SK-MEL-5 (cell line): ENCODE data around the gene PPDPF. TPM values are rescaled to one million over a fixed set of nuclear protein-coding genes. Genes with fewer than 3 reads are reported as not detected.
A peak's percentile ranks its signal among the peaks of the same experiment; 100 is the strongest.

Source experiments
- DNase-seq: peaks from one replicate; pipeline ENCODE4 v3.0.0-alpha.2; 2016; ENCODE audit warnings: low read depth, low spot score
- in situ Hi-C: cut with HindIII; loops from 2 replicates; pipeline ENCODE4 v1.10.0; 2016; ENCODE audit warnings: low sequenced_read_pairs, high pct_unique_total_duplicates, low pct_unique_long_range_greater_than_20kb
- total RNA-seq: library from RNA; depleted of rRNA; stranded (reverse); fragments of >200 nt; shearing (Covaris generic); gene quantifications from 2 replicates; pipeline ENCODE4 v1.2.3, GENCODE V29; 2014

PPDPF gene
- total RNA-seq, 1 experiment from 2014 or later: 37.5 TPM

DNA sequence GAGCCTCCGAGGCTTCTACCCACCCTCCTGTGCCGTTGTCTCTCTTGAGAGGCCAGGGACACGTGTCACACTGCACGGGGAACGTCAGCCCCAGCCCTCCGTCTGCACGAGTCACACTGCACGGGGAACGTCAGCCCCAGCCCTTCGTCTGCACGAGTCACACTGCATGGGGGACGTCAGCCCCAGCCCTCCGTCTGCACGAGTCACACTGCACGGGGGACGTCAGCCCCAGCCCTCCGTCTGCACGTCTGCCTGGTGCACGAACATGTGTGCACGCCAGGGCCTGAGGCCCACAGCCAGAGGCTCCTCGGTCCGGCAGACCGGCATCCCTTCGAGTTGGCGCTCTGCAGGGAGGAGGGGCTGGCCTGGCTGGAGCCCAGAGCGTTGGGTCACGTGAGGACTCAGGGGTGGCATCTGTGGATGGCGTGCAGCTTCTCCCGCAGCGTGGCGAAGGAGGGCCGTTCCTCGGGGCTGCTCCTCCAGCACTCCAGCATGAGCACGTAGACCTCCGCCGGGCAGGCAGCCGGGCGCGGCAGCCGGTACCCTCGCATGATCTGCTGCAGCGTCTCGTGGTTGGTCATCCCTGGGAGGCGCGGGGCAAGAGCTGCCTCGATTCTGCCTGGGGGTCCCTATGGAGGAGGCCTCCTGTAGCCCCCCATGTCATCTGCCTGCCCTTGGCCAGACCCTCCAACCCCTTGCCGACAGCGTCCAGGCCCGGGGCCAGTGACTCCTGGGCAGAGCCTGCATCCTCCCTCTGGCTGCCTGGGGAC is 20.0 kb downstream of the PPDPF start:
- in situ Hi-C loops: no loop called here

GRCh38 chr20:63541371-63541770 is 20.8 kb downstream of the PPDPF start:
- DNase-seq: no peak
- in situ Hi-C loops: no loop called here

More for the DNA sequence above, 20.0 kb downstream of the PPDPF start:
- no peak for DNase-seq

- in situ Hi-C loops: no loop called here
- DNase-seq: no peak
Measured at GRCh38 chr20:63542031-63542559, 21.5 kb downstream of the PPDPF start.

DNA sequence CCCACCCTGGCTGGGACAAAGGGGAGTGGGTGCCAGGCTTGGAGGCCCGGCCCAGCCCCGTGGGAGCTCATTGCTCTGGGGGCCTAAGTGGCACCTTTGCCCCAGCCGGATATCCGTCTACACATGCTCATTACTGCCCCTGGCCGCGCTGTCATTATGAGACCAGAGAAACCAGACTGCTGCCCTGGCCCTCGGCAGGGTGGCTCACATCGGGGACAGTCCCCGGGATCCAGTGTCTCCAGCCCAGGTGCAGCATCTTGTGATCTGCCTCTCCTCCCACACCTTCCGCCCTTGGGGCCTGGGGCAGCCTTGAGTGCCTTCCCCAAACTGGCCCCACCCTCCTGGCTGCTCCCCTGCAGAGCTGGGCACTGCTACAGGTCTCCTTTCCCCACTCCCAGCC is 22.1 kb downstream of the PPDPF start:
- in situ Hi-C loops: no loop called here
- DNase-seq: no peak

- DNase-seq: no peak
- in situ Hi-C loops: no loop called here
Measured at GRCh38 chr20:63543131-63543530, 22.6 kb downstream of the PPDPF start.

DNA sequence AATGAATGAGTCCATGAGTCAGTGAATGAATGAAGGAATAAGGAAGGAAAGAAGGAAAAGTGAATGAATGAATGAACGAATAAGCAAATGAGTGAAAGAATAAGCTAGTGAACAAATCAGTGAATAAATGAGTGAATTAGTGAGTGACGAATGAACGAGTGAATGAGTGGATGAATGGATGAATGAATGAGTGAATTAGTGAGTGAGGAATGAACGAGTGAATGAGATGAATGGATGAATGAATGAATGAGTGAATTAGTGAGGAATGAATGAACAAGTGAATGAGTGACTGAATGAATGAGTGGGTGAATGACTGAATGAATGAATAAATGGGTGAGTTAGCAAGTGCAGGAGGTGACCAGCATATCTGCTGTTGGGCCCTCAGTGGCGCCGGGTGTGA is 23.2 kb downstream of the PPDPF start:
- DNase-seq: no peak
- in situ Hi-C loops: no loop called here

- in situ Hi-C loops: no loop called here
- DNase-seq: no peak
Measured at GRCh38 chr20:63544241-63544957, 23.8 kb downstream of the PPDPF start.

- in situ Hi-C loops: no loop called here
- no peak for DNase-seq
Measured at GRCh38 chr20:63544958-63545516, 24.5 kb downstream of the PPDPF start.

- DNase-seq: no peak
- in situ Hi-C loops: no loop called here
Measured at GRCh38 chr20:63545814-63546213, 25.2 kb downstream of the PPDPF start.

DNA sequence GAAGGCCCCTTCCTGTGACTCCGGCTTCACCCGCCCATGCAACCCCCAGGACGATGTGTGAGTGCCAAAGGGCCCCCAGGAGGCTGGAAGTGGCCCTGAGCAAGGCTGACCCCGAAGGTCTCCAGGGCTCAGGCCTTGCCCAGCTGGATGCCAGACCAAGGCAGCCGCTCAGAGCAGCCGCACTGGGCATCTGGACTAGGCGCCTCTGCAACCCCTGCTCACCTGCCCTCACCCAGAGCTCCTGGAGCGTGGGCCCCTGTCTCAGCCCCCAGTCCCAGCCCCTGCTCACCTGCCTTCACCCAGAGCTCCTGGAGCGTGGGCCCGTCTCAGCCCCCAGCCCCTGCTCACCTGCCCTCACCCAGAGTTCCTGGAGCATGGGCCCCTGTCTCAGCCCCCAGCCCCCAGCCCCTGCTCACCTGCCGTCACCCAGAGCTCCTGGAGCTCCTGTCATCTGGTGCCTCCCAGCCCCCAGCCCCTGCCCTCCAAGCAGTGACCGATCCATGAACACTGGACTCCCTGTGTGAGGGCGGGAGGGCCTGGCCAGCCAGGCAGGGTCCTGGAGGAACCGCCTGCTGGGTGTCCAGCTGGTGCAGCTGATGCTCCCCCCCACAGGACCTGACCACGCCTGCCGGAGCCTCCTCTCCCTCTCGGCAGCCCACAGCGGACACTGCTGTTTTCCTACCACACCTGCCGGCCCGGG is 25.8 kb downstream of the PPDPF start:
- in situ Hi-C loops: no loop called here
- no peak for DNase-seq

GRCh38 chr20:63546956-63547724 is 26.6 kb downstream of the PPDPF start:
- in situ Hi-C loops: no loop called here
- no peak for DNase-seq

GRCh38 chr20:63547725-63548480 is 27.3 kb downstream of the PPDPF start, which contains the start of gene SRMS:
Gene SRMS (minus strand): TSS chr20:63547749. CDS start chr20:63547463, 286 bp downstream.
- peak; percentile 29 for DNase-seq
- in situ Hi-C loops: no loop called here

- no peak for DNase-seq
Measured at GRCh38 chr20:63548542-63548941, 28.0 kb downstream of the PPDPF start.

DNA sequence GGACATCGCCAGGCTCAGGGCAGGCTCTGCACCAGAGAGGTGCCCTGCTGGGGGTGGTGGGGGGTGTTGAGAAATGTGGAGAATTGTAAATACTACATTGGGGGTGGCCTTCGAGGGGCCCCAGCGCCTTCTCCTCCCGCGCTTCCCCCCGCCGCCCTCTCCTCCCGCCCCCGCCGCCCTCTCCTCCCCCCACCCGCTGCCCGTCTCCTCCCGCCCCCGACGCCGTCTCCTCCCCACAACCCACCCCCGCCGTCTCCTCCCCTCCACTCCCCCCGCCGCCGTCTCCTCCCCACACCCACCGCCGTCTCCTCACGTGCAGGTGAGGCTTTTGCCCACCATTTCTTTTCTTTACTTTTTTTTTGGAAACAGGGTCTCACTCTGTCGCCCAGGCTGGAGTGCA is 28.5 kb downstream of the PPDPF start:
- no peak for DNase-seq
- in situ Hi-C loops: no loop called here

More at GRCh38 chr20:63548542-63548941, 28.0 kb downstream of the PPDPF start:
- in situ Hi-C loops: no loop called here

DNA sequence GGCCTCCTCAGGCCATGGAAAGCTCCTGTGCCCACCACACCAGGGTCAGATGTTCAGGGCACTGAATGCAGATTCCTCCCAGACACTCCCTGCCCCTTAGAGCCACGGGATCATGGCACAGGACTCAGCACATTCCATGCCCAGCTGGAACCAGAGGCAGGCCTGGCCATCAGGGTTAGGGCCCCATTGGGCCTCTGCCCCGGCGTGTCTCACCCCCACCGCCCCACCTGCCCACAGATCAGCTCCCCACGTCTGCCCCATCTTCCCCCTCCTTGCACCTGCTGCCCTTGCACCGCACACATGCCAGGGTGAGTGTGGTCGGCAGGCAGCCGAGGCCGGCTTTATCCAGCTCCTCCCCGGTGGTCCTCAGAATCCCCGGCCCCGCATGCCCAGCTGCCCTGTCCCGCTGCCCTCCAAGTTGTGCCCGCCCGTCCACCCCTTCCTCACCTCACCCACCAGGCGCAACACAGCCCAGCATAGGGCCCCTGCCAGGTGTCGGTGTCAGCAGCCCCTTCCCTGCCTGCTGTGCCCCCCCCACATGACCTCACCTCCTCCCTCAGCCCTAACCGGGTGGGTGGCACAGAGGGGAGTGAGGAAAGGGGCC is 29.2 kb downstream of the PPDPF start:
- in situ Hi-C loops: no loop called here
- DNase-seq: no peak

- DNase-seq: no peak
- in situ Hi-C loops: no loop called here
Measured at GRCh38 chr20:63551068-63551467, 30.5 kb downstream of the PPDPF start.
